ENCODE measurements around the gene EPHA5.

The EPHA5 gene

GRCh38 chr4:65367306-65367705 is 303.0 kb downstream of the EPHA5 start:
- Histone ChIP-seq H3K27me3 (ENCODE audit: insufficient read depth, low read length) (no peaks in the 10 kb centered on the region), H3K9ac (ENCODE audit: low read depth, low read length) (no peak overlapping the region), H3K4me3 (ENCODE audit: low read length) (no peak overlapping the region), H3K4me1 (ENCODE audit: insufficient read depth, low read length) (no peaks in the 10 kb centered on the region), H3K27ac (ENCODE audit: low read depth, low read length) (no peak overlapping the region), H3K9me3 (ENCODE audit: insufficient read depth, low read depth, low read length) (no peaks in the 10 kb centered on the region), H3K36me3 (ENCODE audit: insufficient read depth, low read length) (no peaks in the 10 kb centered on the region)
- WGBS = 100% methylated on average over 1 of the region's 1 CpG

GRCh38 chr4:65358914-65359313 is 311.4 kb downstream of the EPHA5 start:
- no peaks in the 10 kb centered on the region for H3K9me3 ChIP-seq (ENCODE audit: insufficient read depth, low read depth, low read length)
- H3K4me3 ChIP-seq (ENCODE audit: low read length) = no peak overlapping the region
- H3K9ac ChIP-seq (ENCODE audit: low read depth, low read length) = no peak overlapping the region
- H3K36me3 ChIP-seq (ENCODE audit: insufficient read depth, low read length) = no peaks in the 10 kb centered on the region
- H3K27me3 ChIP-seq (ENCODE audit: insufficient read depth, low read length) = no peaks in the 10 kb centered on the region
- 100% methylated on average over 1 of the region's 2 CpGs for WGBS
- no peak overlapping the region for H3K27ac ChIP-seq (ENCODE audit: low read depth, low read length)
- H3K4me1 ChIP-seq (ENCODE audit: insufficient read depth, low read length) = no peaks in the 10 kb centered on the region

DNA sequence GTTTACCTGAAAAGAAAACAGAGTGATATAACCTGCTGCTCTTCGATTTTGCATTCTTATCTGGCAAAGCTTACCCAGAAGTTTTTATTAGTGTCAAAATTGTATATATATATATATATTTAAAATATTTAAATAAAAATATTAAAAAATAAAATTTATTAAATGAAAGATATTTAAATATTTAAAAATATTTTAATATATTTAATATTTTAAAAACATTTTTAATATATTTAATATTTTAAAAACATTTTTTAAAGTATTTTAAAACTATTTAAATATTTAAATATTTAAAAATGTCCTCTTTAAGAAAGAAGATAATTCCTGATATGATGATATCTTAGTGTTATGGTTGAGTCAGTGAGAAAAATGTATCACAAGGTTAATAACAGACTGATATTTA is 317.2 kb downstream of the EPHA5 start:
- H3K9ac ChIP-seq (ENCODE audit: low read depth, low read length) = no peak overlapping the region
- no peaks in the 10 kb centered on the region for H3K4me1 ChIP-seq (ENCODE audit: insufficient read depth, low read length)
- H3K9me3 ChIP-seq (ENCODE audit: insufficient read depth, low read depth, low read length) = no peaks in the 10 kb centered on the region
- H3K4me3 ChIP-seq (ENCODE audit: low read length) = no peak overlapping the region
- H3K27ac ChIP-seq (ENCODE audit: low read depth, low read length) = no peak overlapping the region
- 71% methylated on average over 1 of the region's 1 CpG for WGBS
- H3K27me3 ChIP-seq (ENCODE audit: insufficient read depth, low read length) = no peaks in the 10 kb centered on the region
- no peaks in the 10 kb centered on the region for H3K36me3 ChIP-seq (ENCODE audit: insufficient read depth, low read length)

GRCh38 chr4:65344278-65344825 is 325.9 kb downstream of the EPHA5 start:
- no peaks in the 10 kb centered on the region for H3K36me3 ChIP-seq (ENCODE audit: insufficient read depth, low read length)
- H3K9ac ChIP-seq (ENCODE audit: low read depth, low read length) = no peak overlapping the region
- no peak overlapping the region for H3K4me3 ChIP-seq (ENCODE audit: low read length)
- no peaks in the 10 kb centered on the region for H3K9me3 ChIP-seq (ENCODE audit: insufficient read depth, low read depth, low read length)
- no peaks in the 10 kb centered on the region for H3K4me1 ChIP-seq (ENCODE audit: insufficient read depth, low read length)
- no peak overlapping the region for H3K27ac ChIP-seq (ENCODE audit: low read depth, low read length)
- WGBS = 94% methylated on average over 4 of the region's 4 CpGs
- no peaks in the 10 kb centered on the region for H3K27me3 ChIP-seq (ENCODE audit: insufficient read depth, low read length)

DNA sequence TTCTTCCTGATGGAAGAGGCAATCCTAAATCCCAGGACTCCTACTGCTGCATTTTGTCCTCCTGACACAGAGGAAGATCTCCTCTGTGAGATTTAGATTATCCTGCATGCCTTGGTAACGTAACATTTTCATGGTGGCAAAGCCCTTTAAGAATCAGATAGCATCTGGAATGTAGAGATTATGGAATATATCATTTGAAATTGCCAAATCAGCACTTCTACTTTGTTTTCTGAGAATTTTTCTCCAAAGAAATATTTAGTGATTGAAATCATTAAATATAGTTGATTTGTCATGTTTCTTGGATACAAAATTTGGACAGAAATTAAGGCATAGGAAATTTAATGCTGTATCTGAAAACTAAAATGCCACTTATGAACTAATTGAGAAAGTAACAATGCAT is 326.9 kb downstream of the EPHA5 start:
- no peaks in the 10 kb centered on the region for H3K36me3 ChIP-seq (ENCODE audit: insufficient read depth, low read length)
- H3K4me3 ChIP-seq (ENCODE audit: low read length) = no peak overlapping the region
- no peaks in the 10 kb centered on the region for H3K4me1 ChIP-seq (ENCODE audit: insufficient read depth, low read length)
- no peaks in the 10 kb centered on the region for H3K27me3 ChIP-seq (ENCODE audit: insufficient read depth, low read length)
- no peak overlapping the region for H3K9ac ChIP-seq (ENCODE audit: low read depth, low read length)
- 89% methylated on average over 1 of the region's 1 CpG for WGBS
- no peaks in the 10 kb centered on the region for H3K9me3 ChIP-seq (ENCODE audit: insufficient read depth, low read depth, low read length)
- no peak overlapping the region for H3K27ac ChIP-seq (ENCODE audit: low read depth, low read length)

- H3K4me1 ChIP-seq (ENCODE audit: insufficient read depth, low read length) = no peaks in the 10 kb centered on the region
- no peaks in the 10 kb centered on the region for H3K27me3 ChIP-seq (ENCODE audit: insufficient read depth, low read length)
- no peaks in the 10 kb centered on the region for H3K9me3 ChIP-seq (ENCODE audit: insufficient read depth, low read depth, low read length)
- no peaks in the 10 kb centered on the region for H3K36me3 ChIP-seq (ENCODE audit: insufficient read depth, low read length)
- no peak overlapping the region for H3K4me3 ChIP-seq (ENCODE audit: low read length)
- H3K27ac ChIP-seq (ENCODE audit: low read depth, low read length) = no peak overlapping the region
- no peak overlapping the region for H3K9ac ChIP-seq (ENCODE audit: low read depth, low read length)
These were observed 328.7 kb downstream of the EPHA5 start for GRCh38 chr4:65341557-65341956.

GRCh38 chr4:65340382-65341109 is 329.7 kb downstream of the EPHA5 start:
- H3K27me3 ChIP-seq (ENCODE audit: insufficient read depth, low read length) = no peaks in the 10 kb centered on the region
- H3K4me1 ChIP-seq (ENCODE audit: insufficient read depth, low read length) = no peaks in the 10 kb centered on the region
- no peaks in the 10 kb centered on the region for H3K36me3 ChIP-seq (ENCODE audit: insufficient read depth, low read length)
- no peak overlapping the region for H3K27ac ChIP-seq (ENCODE audit: low read depth, low read length)
- no peak overlapping the region for H3K9ac ChIP-seq (ENCODE audit: low read depth, low read length)
- H3K9me3 ChIP-seq (ENCODE audit: insufficient read depth, low read depth, low read length) = no peaks in the 10 kb centered on the region
- no peak overlapping the region for H3K4me3 ChIP-seq (ENCODE audit: low read length)
- 89% methylated on average over 4 of the region's 4 CpGs for WGBS

GRCh38 chr4:65337371-65337770 is 332.9 kb downstream of the EPHA5 start:
- Histone ChIP-seq H3K9me3 (ENCODE audit: insufficient read depth, low read depth, low read length) (no peaks in the 10 kb centered on the region), H3K9ac (ENCODE audit: low read depth, low read length) (no peak overlapping the region), H3K4me3 (ENCODE audit: low read length) (no peak overlapping the region), H3K27ac (ENCODE audit: low read depth, low read length) (no peak overlapping the region), H3K4me1 (ENCODE audit: insufficient read depth, low read length) (no peaks in the 10 kb centered on the region), H3K27me3 (ENCODE audit: insufficient read depth, low read length) (no peaks in the 10 kb centered on the region), H3K36me3 (ENCODE audit: insufficient read depth, low read length) (no peaks in the 10 kb centered on the region)
- WGBS = 100% methylated on average over 1 of the region's 1 CpG

GRCh38 chr4:65336465-65336864 is 333.8 kb downstream of the EPHA5 start:
- Histone ChIP-seq H3K36me3 (ENCODE audit: insufficient read depth, low read length) (no peaks in the 10 kb centered on the region), H3K9me3 (ENCODE audit: insufficient read depth, low read depth, low read length) (no peaks in the 10 kb centered on the region), H3K4me1 (ENCODE audit: insufficient read depth, low read length) (no peaks in the 10 kb centered on the region), H3K27ac (ENCODE audit: low read depth, low read length) (no peak overlapping the region), H3K27me3 (ENCODE audit: insufficient read depth, low read length) (no peaks in the 10 kb centered on the region), H3K9ac (ENCODE audit: low read depth, low read length) (no peak overlapping the region), H3K4me3 (ENCODE audit: low read length) (no peak overlapping the region)
- 100% methylated on average over 1 of the region's 1 CpG for WGBS

- WGBS = 72% methylated on average over 4 of the region's 4 CpGs
- Histone ChIP-seq H3K27ac (ENCODE audit: low read depth, low read length) (no peak overlapping the region), H3K36me3 (ENCODE audit: insufficient read depth, low read length) (no peaks in the 10 kb centered on the region), H3K27me3 (ENCODE audit: insufficient read depth, low read length) (no peaks in the 10 kb centered on the region), H3K9me3 (ENCODE audit: insufficient read depth, low read depth, low read length) (no peaks in the 10 kb centered on the region), H3K9ac (ENCODE audit: low read depth, low read length) (no peak overlapping the region), H3K4me1 (ENCODE audit: insufficient read depth, low read length) (no peaks in the 10 kb centered on the region), H3K4me3 (ENCODE audit: low read length) (no peak overlapping the region)
These were observed 353.8 kb downstream of the EPHA5 start for GRCh38 chr4:65316534-65316933.

DNA sequence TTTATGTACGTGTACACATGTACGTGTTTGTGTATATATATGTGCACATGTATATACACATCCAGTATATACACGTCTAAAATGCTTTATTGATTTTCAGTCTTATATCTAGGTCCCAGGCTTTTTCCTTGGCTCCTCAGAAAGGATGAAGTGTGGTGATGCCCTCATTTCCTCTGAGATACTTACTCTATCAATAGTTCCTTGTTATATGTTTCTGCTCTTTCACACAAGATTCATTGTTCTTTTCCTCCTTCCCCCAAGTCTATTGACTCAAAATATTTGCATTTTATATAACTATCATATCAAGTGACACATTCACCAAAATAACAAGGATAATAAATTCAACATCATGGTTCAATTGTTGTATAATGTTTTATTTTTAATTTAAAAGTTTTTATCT is 359.2 kb downstream of the EPHA5 start:
- no peaks in the 10 kb centered on the region for H3K36me3 ChIP-seq (ENCODE audit: insufficient read depth, low read length)
- no peaks in the 10 kb centered on the region for H3K27me3 ChIP-seq (ENCODE audit: insufficient read depth, low read length)
- H3K4me3 ChIP-seq (ENCODE audit: low read length) = no peak overlapping the region
- WGBS = no CpG with 5 or more reads among the region's 3 CpGs
- no peak overlapping the region for H3K27ac ChIP-seq (ENCODE audit: low read depth, low read length)
- no peaks in the 10 kb centered on the region; the same call in 1 of the 2 replicates for H3K4me1 ChIP-seq (ENCODE audit: insufficient read depth, low read length)
- H3K9me3 ChIP-seq (ENCODE audit: insufficient read depth, low read depth, low read length) = no peaks in the 10 kb centered on the region
- H3K9ac ChIP-seq (ENCODE audit: low read depth, low read length) = no peak overlapping the region

GRCh38 chr4:65310586-65310985 is 359.7 kb downstream of the EPHA5 start:
- WGBS = no CpG with 5 or more reads among the region's 1 CpG
- H3K9me3 ChIP-seq (ENCODE audit: insufficient read depth, low read depth, low read length) = no peaks in the 10 kb centered on the region
- no peaks in the 10 kb centered on the region; the same call in 1 of the 2 replicates for H3K4me1 ChIP-seq (ENCODE audit: insufficient read depth, low read length)
- H3K27ac ChIP-seq (ENCODE audit: low read depth, low read length) = no peak overlapping the region
- no peaks in the 10 kb centered on the region for H3K27me3 ChIP-seq (ENCODE audit: insufficient read depth, low read length)
- no peak overlapping the region for H3K4me3 ChIP-seq (ENCODE audit: low read length)
- no peaks in the 10 kb centered on the region for H3K36me3 ChIP-seq (ENCODE audit: insufficient read depth, low read length)
- no peak overlapping the region for H3K9ac ChIP-seq (ENCODE audit: low read depth, low read length)

All from HUES64 (cell line).